GM23248 (cell line): ENCODE results near the gene MRAS. TPM values are rescaled to one million over a fixed set of nuclear protein-coding genes. Genes with fewer than 3 reads are reported as not detected.

Source experiments
- DNase-seq: peaks from one replicate; pipeline ENCODE4 v3.0.0-alpha.2; 2015
- H2AFZ ChIP-seq: fragments of 200-600 bp; sonication (generic); 2 replicates; pipeline ENCODE4 v1.6.1; 2016; ENCODE audit warnings: antibody characterized with exemption
- H3F3A ChIP-seq: fragments of 200-600 bp; sonication (generic); 2 replicates; pipeline ENCODE4 v1.6.1; 2016; ENCODE audit warnings: mild to moderate bottlenecking, antibody characterized with exemption, mixed run types; ENCODE audit not compliant: insufficient read depth
- H3K27ac ChIP-seq: fragments of 200-600 bp; sonication (generic); 2 replicates; pipeline ENCODE4 v1.5.1; 2016; ENCODE audit warnings: mild to moderate bottlenecking
- H3K27me3 ChIP-seq: fragments of 200-600 bp; sonication (generic); replicated peaks from 2 replicates; pipeline ENCODE4 v1.6.1; 2016; ENCODE audit warnings: mild to moderate bottlenecking; ENCODE audit not compliant: insufficient read depth
- H3K36me3 ChIP-seq: fragments of 200-600 bp; sonication (generic); 2 replicates; pipeline ENCODE4 v1.6.1; 2016; ENCODE audit warnings: low read depth, mild to moderate bottlenecking
- H3K4me1 ChIP-seq: fragments of 200-600 bp; sonication (generic); 2 replicates; pipeline ENCODE4 v1.6.1; 2016; ENCODE audit warnings: mild to moderate bottlenecking; ENCODE audit not compliant: insufficient read depth
- H3K4me2 ChIP-seq: fragments of 200-600 bp; sonication (generic); one replicate; pipeline ENCODE4 v1.6.1; 2016; ENCODE audit warnings: mild to moderate bottlenecking; ENCODE audit not compliant: unreplicated experiment
- H3K4me3 ChIP-seq: fragments of 200-600 bp; sonication (generic); 2 replicates; pipeline ENCODE4 v1.5.1; 2016; ENCODE audit warnings: mild to moderate bottlenecking
- H3K79me2 ChIP-seq: fragments of 200-600 bp; sonication (generic); 2 replicates; pipeline ENCODE4 v1.6.1; 2016; ENCODE audit warnings: mild to moderate bottlenecking; ENCODE audit not compliant: insufficient read depth
- H3K9ac ChIP-seq: fragments of 200-600 bp; sonication (generic); 2 replicates; pipeline ENCODE4 v1.6.1; 2016; ENCODE audit warnings: mild to moderate bottlenecking
- H3K9me2 ChIP-seq: fragments of 200-600 bp; sonication (generic); 2 replicates; pipeline ENCODE4 v1.6.1; 2016; ENCODE audit warnings: mixed run types, mild to moderate bottlenecking, moderate library complexity; ENCODE audit not compliant: insufficient read depth
- H3K9me3 ChIP-seq: fragments of 200-600 bp; sonication (generic); one replicate; pipeline ENCODE4 v1.6.1; 2017; ENCODE audit warnings: low read depth
- H4K20me1 ChIP-seq: fragments of 200-600 bp; sonication (generic); 2 replicates; pipeline ENCODE4 v1.6.0; 2016; ENCODE audit not compliant: insufficient read depth
- EZH2 ChIP-seq: fragments of 200-600 bp; sonication (generic); IDR thresholded peaks from 2 replicates; pipeline ENCODE4 v1.6.1; 2018; ENCODE audit warnings: antibody characterized with exemption, mild to moderate bottlenecking; ENCODE audit not compliant: insufficient read depth, poor library complexity, severe bottlenecking
- EZH2phosphoT487 ChIP-seq: fragments of 200-600 bp; sonication (generic); IDR thresholded peaks from 2 replicates; pipeline ENCODE4 v1.6.1; 2018; ENCODE audit warnings: antibody characterized with exemption, moderate library complexity, mild to moderate bottlenecking, low read depth; ENCODE audit not compliant: insufficient read depth
- WGBS, 2 experiments: methylation state at CpG; one replicate each; pipeline ENCODE4 v1.1.6; 2015 to 2017; ENCODE audit warnings: low lambda C conversion rate in 2 of 2, low coverage in 1 of 2; ENCODE audit errors: missing lambda C conversion rate in 2 of 2; 5-methylcytosine and 5-hydroxymethylcytosine counted together
- in situ Hi-C: fragments of 300-500 bp; cut with MboI; formaldehyde crosslinking; loops from 2 replicates; pipeline ENCODE4 v1.15.0; 2020
- polyA plus RNA-seq: library from polyadenylated mRNA; unstranded; fragments of >200 nt; fragmentation: Nextera tagmentation; extraction: Ambion mirVana; gene quantifications from 2 replicates; pipeline ENCODE4 v1.2.1, GENCODE V29; 2016
- total RNA-seq: library from RNA; depleted of rRNA; stranded (reverse); fragments of >200 nt; shearing (Covaris generic); gene quantifications from 2 replicates; pipeline ENCODE4 v1.2.3, GENCODE V29; 2014

The MRAS gene
- total and polyA plus RNA-seq, 2 experiments from 2014 or later, result 54.9 to 65.1 TPM

- peak; percentile 39 for DNase-seq
- Histone ChIP-seq H3K27me3 (no peaks in the 10 kb centered on the region), H3F3A (no peaks in the 10 kb centered on the region), H3K4me3 (no peak overlapping the region), H3K9me3 (no peaks in the 10 kb centered on the region), H3K4me1 (peaks cover 20% of the 10 kb centered on the region), H3K27ac (no peak overlapping the region), H3K4me2 (no peak overlapping the region), H3K9me2 (no peaks in the 10 kb centered on the region), H3K9ac (no peak overlapping the region), H3K36me3 (peaks cover 11% of the 10 kb centered on the region; the same call in 1 of the 2 replicates), H3K79me2 (peaks cover 78% of the 10 kb centered on the region), H2AFZ (no peak overlapping the region), H4K20me1 (no peaks in the 10 kb centered on the region)
- in situ Hi-C loops, result no loop called here
- 88 to 95% methylated on average over 5 of the region's 5 CpGs for WGBS, 2 experiments
- TF ChIP-seq EZH2phosphoT487 (no peak), EZH2 (no peak)
Measured at GRCh38 chr3:138351916-138352550, 3.7 kb downstream of the MRAS start.

GRCh38 chr3:138354376-138354775 is 6.0 kb downstream of the MRAS start:
- H2AFZ ChIP-seq, result no peak overlapping the region
- no peaks in the 10 kb centered on the region for H3F3A ChIP-seq
- no peak overlapping the region for H3K9ac ChIP-seq
- TF ChIP-seq EZH2phosphoT487 (no peak), EZH2 (no peak)
- peaks cover 11% of the 10 kb centered on the region; the same call in 1 of the 2 replicates for H3K36me3 ChIP-seq
- H3K4me3 ChIP-seq, result no peak overlapping the region
- in situ Hi-C loops, result no loop called here
- no peaks in the 10 kb centered on the region for H3K9me3 ChIP-seq
- H4K20me1 ChIP-seq, result no peaks in the 10 kb centered on the region
- no peaks in the 10 kb centered on the region for H3K27me3 ChIP-seq
- peaks cover 20% of the 10 kb centered on the region for H3K4me1 ChIP-seq
- no peak overlapping the region for H3K27ac ChIP-seq
- no peak for DNase-seq
- no peaks in the 10 kb centered on the region for H3K9me2 ChIP-seq
- H3K4me2 ChIP-seq, result no peak overlapping the region
- H3K79me2 ChIP-seq, result peaks cover 94% of the 10 kb centered on the region

- Histone ChIP-seq H3K4me2 (no peak overlapping the region), H4K20me1 (no peaks in the 10 kb centered on the region), H3K9me2 (no peaks in the 10 kb centered on the region), H3K9me3 (no peaks in the 10 kb centered on the region), H3K27ac (no peak overlapping the region), H3K9ac (no peak overlapping the region), H3K4me1 (peaks cover 16% of the 10 kb centered on the region), H3K36me3 (peaks cover 11% of the 10 kb centered on the region; the same call in 1 of the 2 replicates), H3F3A (no peaks in the 10 kb centered on the region), H2AFZ (no peak overlapping the region), H3K79me2 (peaks cover 94% of the 10 kb centered on the region), H3K27me3 (no peaks in the 10 kb centered on the region), H3K4me3 (no peak overlapping the region)
- no peak for DNase-seq
- in situ Hi-C loops, result no loop called here
- WGBS, 2 experiments, result 92 to 95% methylated on average over 3 of the region's 3 CpGs
- no peak for TF ChIP-seq EZH2
- TF ChIP-seq EZH2phosphoT487, result no peak
Measured at GRCh38 chr3:138355071-138355470, 6.7 kb downstream of the MRAS start.

GRCh38 chr3:138356730-138357405 is 8.5 kb downstream of the MRAS start:
- no peak for TF ChIP-seq EZH2
- TF ChIP-seq EZH2phosphoT487, result no peak
- no peak for DNase-seq
- H3K27me3 ChIP-seq, result no peaks in the 10 kb centered on the region

More at GRCh38 chr3:138356730-138357405, 8.5 kb downstream of the MRAS start:
- H3K79me2 ChIP-seq, result peaks cover 90% of the 10 kb centered on the region
- no peaks in the 10 kb centered on the region for H3K9me2 ChIP-seq
- no peaks in the 10 kb centered on the region for H3K9me3 ChIP-seq
- no peaks in the 10 kb centered on the region for H4K20me1 ChIP-seq
- peaks cover 11% of the 10 kb centered on the region; the same call in 1 of the 2 replicates for H3K36me3 ChIP-seq
- H3K9ac ChIP-seq, result no peak overlapping the region
- H3K4me1 ChIP-seq, result 0 out of 2 replicates have a peak, but pooled peaks cover 6% of the 10 kb centered on the region
- H3K4me2 ChIP-seq, result no peak overlapping the region
- 84 to 89% methylated on average over 7 of the region's 7 CpGs for WGBS, 2 experiments
- no peak overlapping the region for H3K27ac ChIP-seq
- no peak overlapping the region for H2AFZ ChIP-seq
- H3F3A ChIP-seq, result no peaks in the 10 kb centered on the region
- H3K4me3 ChIP-seq, result no peak overlapping the region
- in situ Hi-C loops, result no loop called here
